Umbilical cord (tissue), 2 donors: ENCODE measurements around the gene TMEM248. TPM values are rescaled to one million over a fixed set of nuclear protein-coding genes. Genes with fewer than 3 reads are reported as not detected.
A peak's percentile ranks its signal among the peaks of the same experiment; 100 is the strongest.
"Not testable (repeated sequence)": the region's sequence is repeated elsewhere in the genome, so short reads cannot be mapped to it uniquely, and the experiment has no call there.

ENCODE experiments used
- DNase-seq: peaks from one replicate; pipeline ENCODE4 v3.0.0-alpha.2; 2015; ENCODE audit warnings: low spot score
- total RNA-seq: library from RNA; depleted of rRNA; stranded (reverse); fragments of >200 nt; gene quantifications from one replicate; pipeline ENCODE4 v1.2.3, GENCODE V29; 2014; ENCODE audit warnings: low replicate concordance; ENCODE audit not compliant: insufficient read depth

Gene TMEM248
- total RNA-seq, 1 donor from 2014 or later: 83.5 TPM

- DNase-seq: peak; percentile 99
These were observed 75.6 kb downstream of the TMEM248 start, which contains the start of gene TYW1 for GRCh38 chr7:66996444-66997191. TSS of gene TYW1 (plus strand) at chr7:66996833. CDS start at chr7:66996979, 146 bp downstream.

GRCh38 chr7:67000601-67001258 is 79.7 kb downstream of the TMEM248 start:
- DNase-seq: peak; percentile 36

GRCh38 chr7:67004145-67004544 is 83.1 kb downstream of the TMEM248 start:
- DNase-seq: not testable (repeated sequence)

GRCh38 chr7:67006965-67007364 is 85.9 kb downstream of the TMEM248 start:
- no peak for DNase-seq

Other genes starting within 250 kb of the TMEM248 start
- 43.8 TPM for gene RABGEF1, start 180.5 kb upstream of the TMEM248 start, total RNA-seq
- gene SBDS, start 74.4 kb downstream of the TMEM248 start, total RNA-seq: 117 TPM
- gene TYW1, start 75.6 kb downstream of the TMEM248 start, total RNA-seq: 7.7 TPM